Astrocyte (in vitro differentiated cells and primary cell): ENCODE results near the gene PCLO. TPM values are rescaled to one million over a fixed set of nuclear protein-coding genes. Genes with fewer than 3 reads are reported as not detected.

ENCODE experiments used
- DNase-seq: peaks from one replicate; pipeline ENCODE4 v3.0.0-alpha.2; 2010; ENCODE audit warnings: low read depth
- FAIRE-seq: peaks from 2 replicates; lab custom pipeline; 2011; peaks lifted over from hg19 to GRCh38; lab: Jason Lieb, UNC
- H2AFZ ChIP-seq: 2 replicates; pipeline ENCODE4 v1.6.0; 2012; ENCODE audit warnings: low read depth, low read length, inconsistent platforms
- H3K27ac ChIP-seq: 2 replicates; pipeline ENCODE4 v1.5.1; 2011; ENCODE audit warnings: low read depth, low read length, inconsistent platforms
- H3K27me3 ChIP-seq: 2 replicates; pipeline ENCODE4 v1.6.0; 2011; ENCODE audit warnings: low read length, inconsistent platforms; ENCODE audit not compliant: insufficient read depth
- H3K36me3 ChIP-seq: 2 replicates; pipeline ENCODE4 v1.5.1; 2011; ENCODE audit warnings: low read length, inconsistent platforms; ENCODE audit not compliant: insufficient read depth
- H3K4me1 ChIP-seq: 2 replicates; pipeline ENCODE4 v1.5.1; 2011; ENCODE audit warnings: low read length, inconsistent platforms; ENCODE audit not compliant: insufficient read depth
- H3K4me2 ChIP-seq: 2 replicates; pipeline ENCODE4 v1.6.0; 2012; ENCODE audit warnings: low read length, inconsistent platforms
- H3K4me3 ChIP-seq: 2 replicates; pipeline ENCODE4 v1.5.1; 2011; ENCODE audit warnings: low read depth, mild to moderate bottlenecking, low read length, inconsistent platforms; ENCODE audit not compliant: insufficient read depth
- H3K79me2 ChIP-seq: 2 replicates; pipeline ENCODE4 v1.6.0; 2012; ENCODE audit warnings: mild to moderate bottlenecking, low read length, inconsistent platforms; ENCODE audit not compliant: insufficient read depth
- H3K9ac ChIP-seq: 2 replicates; pipeline ENCODE4 v1.6.0; 2012; ENCODE audit warnings: mild to moderate bottlenecking, low read length, inconsistent platforms
- H3K9me3 ChIP-seq: 2 replicates; pipeline ENCODE4 v1.5.1; 2012; ENCODE audit warnings: low read depth, mild to moderate bottlenecking, low read length, inconsistent platforms; ENCODE audit not compliant: insufficient read depth
- H4K20me1 ChIP-seq: 2 replicates; pipeline ENCODE4 v1.6.0; 2012; ENCODE audit warnings: low read length, inconsistent platforms; ENCODE audit not compliant: insufficient read depth
- H3K27ac Mint-ChIP-seq: one replicate; pipeline ENCODE4 v1.8.0; 2021; ENCODE audit warnings: mild to moderate bottlenecking, mixed read lengths; ENCODE audit not compliant: unreplicated experiment
- H3K27me3 Mint-ChIP-seq: one replicate; pipeline ENCODE4 v1.8.0; 2021; ENCODE audit warnings: low read depth, mixed read lengths; ENCODE audit not compliant: unreplicated experiment
- H3K36me3 Mint-ChIP-seq: one replicate; pipeline ENCODE4 v1.8.0; 2021; ENCODE audit warnings: low read depth, mixed read lengths; ENCODE audit not compliant: unreplicated experiment
- H3K4me1 Mint-ChIP-seq: one replicate; pipeline ENCODE4 v1.8.0; 2021; ENCODE audit warnings: low read depth, mixed read lengths; ENCODE audit not compliant: unreplicated experiment
- H3K4me3 Mint-ChIP-seq: one replicate; pipeline ENCODE4 v1.8.0; 2021; ENCODE audit warnings: mild to moderate bottlenecking, moderate library complexity, mixed read lengths; ENCODE audit not compliant: unreplicated experiment
- H3K9me3 Mint-ChIP-seq: one replicate; pipeline ENCODE4 v1.8.0; 2021; ENCODE audit warnings: mild to moderate bottlenecking, mixed read lengths; ENCODE audit not compliant: unreplicated experiment
- EZH2 ChIP-seq: IDR thresholded peaks from 2 replicates; pipeline ENCODE4 v1.6.1; 2012; ENCODE audit warnings: mild to moderate bottlenecking, low read length, inconsistent platforms; ENCODE audit not compliant: insufficient read depth
- total RNA-seq: library from RNA; stranded (reverse); gene quantifications from 2 replicates; pipeline ENCODE4 v1.2.1, GENCODE V29; 2021
- TF ChIP-seq, protein P1 (sequence below): IDR thresholded peaks from 2 replicates; pipeline ENCODE4 v1.5.1; 2011; ENCODE audit warnings: low read depth, mild to moderate bottlenecking, inconsistent platforms, low read length, moderate library complexity; ENCODE audit not compliant: insufficient read depth

PCLO gene
- total RNA-seq, 1 donor from 2014 or later: 3.0 TPM

GRCh38 chr7:82778021-82778420 is 384.7 kb downstream of the PCLO start:
- H3K4me1 Mint-ChIP-seq: no peaks in the 10 kb centered on the region
- H3K36me3 ChIP-seq: no peaks in the 10 kb centered on the region
- H3K4me3 Mint-ChIP-seq: no peak overlapping the region
- TF ChIP-seq EZH2: no peak
- TF ChIP-seq, protein P1, sequence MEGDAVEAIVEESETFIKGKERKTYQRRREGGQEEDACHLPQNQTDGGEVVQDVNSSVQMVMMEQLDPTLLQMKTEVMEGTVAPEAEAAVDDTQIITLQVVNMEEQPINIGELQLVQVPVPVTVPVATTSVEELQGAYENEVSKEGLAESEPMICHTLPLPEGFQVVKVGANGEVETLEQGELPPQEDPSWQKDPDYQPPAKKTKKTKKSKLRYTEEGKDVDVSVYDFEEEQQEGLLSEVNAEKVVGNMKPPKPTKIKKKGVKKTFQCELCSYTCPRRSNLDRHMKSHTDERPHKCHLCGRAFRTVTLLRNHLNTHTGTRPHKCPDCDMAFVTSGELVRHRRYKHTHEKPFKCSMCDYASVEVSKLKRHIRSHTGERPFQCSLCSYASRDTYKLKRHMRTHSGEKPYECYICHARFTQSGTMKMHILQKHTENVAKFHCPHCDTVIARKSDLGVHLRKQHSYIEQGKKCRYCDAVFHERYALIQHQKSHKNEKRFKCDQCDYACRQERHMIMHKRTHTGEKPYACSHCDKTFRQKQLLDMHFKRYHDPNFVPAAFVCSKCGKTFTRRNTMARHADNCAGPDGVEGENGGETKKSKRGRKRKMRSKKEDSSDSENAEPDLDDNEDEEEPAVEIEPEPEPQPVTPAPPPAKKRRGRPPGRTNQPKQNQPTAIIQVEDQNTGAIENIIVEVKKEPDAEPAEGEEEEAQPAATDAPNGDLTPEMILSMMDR: no peak
- no peaks in the 10 kb centered on the region for H3K9me3 ChIP-seq
- H3K4me2 ChIP-seq: no peak overlapping the region
- no peaks in the 10 kb centered on the region for H3K79me2 ChIP-seq
- H3K9ac ChIP-seq: no peak overlapping the region
- DNase-seq (peak; percentile 50), FAIRE-seq (peak; percentile 9)
- no peaks in the 10 kb centered on the region for H3K27me3 Mint-ChIP-seq
- H4K20me1 ChIP-seq: no peaks in the 10 kb centered on the region
- no peak overlapping the region for H3K27ac ChIP-seq
- H3K27ac Mint-ChIP-seq: no peak overlapping the region
- no peak overlapping the region for H3K4me3 ChIP-seq
- H3K27me3 ChIP-seq: no peaks in the 10 kb centered on the region
- no peaks in the 10 kb centered on the region for H3K36me3 Mint-ChIP-seq
- no peaks in the 10 kb centered on the region for H3K9me3 Mint-ChIP-seq
- H2AFZ ChIP-seq: no peak overlapping the region
- H3K4me1 ChIP-seq: no peaks in the 10 kb centered on the region

DNA sequence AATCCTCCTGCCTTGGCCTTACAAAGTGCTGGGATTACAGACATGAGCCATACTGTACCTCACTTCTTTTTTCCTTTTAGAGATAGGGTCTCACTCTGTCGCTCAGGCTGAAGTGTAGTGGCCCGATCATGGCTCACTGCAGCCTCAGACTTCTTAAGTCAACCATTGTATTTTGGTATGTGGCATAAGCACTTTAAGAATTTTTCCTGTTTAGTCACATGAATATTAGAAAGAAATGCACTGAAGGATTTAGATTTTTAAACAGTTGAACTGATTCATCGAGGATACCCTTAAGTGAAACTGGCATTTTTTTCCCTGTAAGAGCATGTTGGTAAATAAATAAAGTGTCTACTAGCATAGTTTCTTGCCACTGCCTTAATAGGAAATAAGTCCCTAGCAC is 399.8 kb downstream of the PCLO start:
- Mint-ChIP-seq H3K4me3 (no peak overlapping the region), H3K36me3 (no peaks in the 10 kb centered on the region), H3K27ac (no peak overlapping the region), H3K27me3 (no peaks in the 10 kb centered on the region), H3K4me1 (peaks cover 12% of the 10 kb centered on the region), H3K9me3 (no peaks in the 10 kb centered on the region)
- no peak overlapping the region for H3K9ac ChIP-seq
- DNase-seq (no peak), FAIRE-seq (no peak)
- TF ChIP-seq, protein P1: no peak
- no peak for TF ChIP-seq EZH2
- no peak overlapping the region for H2AFZ ChIP-seq
- H3K36me3 ChIP-seq: no peaks in the 10 kb centered on the region
- no peak overlapping the region for H3K27ac ChIP-seq
- no peaks in the 10 kb centered on the region for H3K4me1 ChIP-seq
- H3K79me2 ChIP-seq: no peaks in the 10 kb centered on the region
- no peaks in the 10 kb centered on the region for H3K9me3 ChIP-seq
- H3K4me3 ChIP-seq: no peak overlapping the region
- no peak overlapping the region for H3K4me2 ChIP-seq
- no peaks in the 10 kb centered on the region for H4K20me1 ChIP-seq
- H3K27me3 ChIP-seq: no peaks in the 10 kb centered on the region

DNA sequence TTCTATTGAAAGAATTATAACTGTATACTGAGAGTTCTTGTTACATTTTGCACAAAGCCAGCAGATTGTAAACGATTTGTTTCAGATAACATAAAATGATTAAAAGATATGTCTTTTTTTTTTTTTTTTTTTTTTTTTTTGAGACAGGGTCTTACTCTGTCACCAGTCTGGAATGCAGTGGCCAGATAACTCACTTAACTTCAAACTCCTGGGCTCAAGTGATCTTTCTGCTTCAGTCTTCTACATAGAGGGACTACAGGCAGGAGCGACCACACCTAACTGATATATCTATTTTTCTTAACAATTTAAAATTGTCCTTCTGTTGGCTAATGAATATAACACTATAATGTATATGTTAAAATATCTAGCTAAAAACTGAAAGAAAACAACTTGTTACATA is 401.9 kb downstream of the PCLO start:
- no peak for TF ChIP-seq EZH2
- TF ChIP-seq, protein P1: no peak
- Histone ChIP-seq H3K36me3 (no peaks in the 10 kb centered on the region), H3K4me1 (no peaks in the 10 kb centered on the region), H4K20me1 (no peaks in the 10 kb centered on the region), H3K27ac (no peak overlapping the region), H3K4me2 (no peak overlapping the region), H3K4me3 (no peak overlapping the region), H2AFZ (no peak overlapping the region), H3K9me3 (no peaks in the 10 kb centered on the region), H3K9ac (no peak overlapping the region), H3K79me2 (no peaks in the 10 kb centered on the region), H3K27me3 (no peaks in the 10 kb centered on the region)
- Mint-ChIP-seq H3K27ac (no peak overlapping the region), H3K4me1 (peaks cover 17% of the 10 kb centered on the region), H3K27me3 (no peaks in the 10 kb centered on the region), H3K36me3 (no peaks in the 10 kb centered on the region), H3K9me3 (no peaks in the 10 kb centered on the region), H3K4me3 (no peak overlapping the region)
- DNase-seq (peak; percentile 31), FAIRE-seq (no peak)
